Hepatocyte (in vitro differentiated cells): ENCODE measurements around the gene TMEM45A. TPM values are rescaled to one million over a fixed set of nuclear protein-coding genes. Genes with fewer than 3 reads are reported as not detected.
A peak's percentile ranks its signal among the peaks of the same experiment; 100 is the strongest.
"Not testable (repeated sequence)": the region's sequence is repeated elsewhere in the genome, so short reads cannot be mapped to it uniquely, and the experiment has no call there.

Source experiments
- DNase-seq: peaks from one replicate; pipeline ENCODE4 v3.0.0-alpha.2; 2016; ENCODE audit warnings: low spot score
- H2AFZ ChIP-seq: fragments of 200-600 bp; sonication (generic); 2 replicates; pipeline ENCODE4 v1.6.0; 2016; ENCODE audit warnings: antibody characterized with exemption, mild to moderate bottlenecking
- H3K27ac ChIP-seq: fragments of 200-600 bp; sonication (generic); 2 replicates; pipeline ENCODE4 v1.5.1; 2016; ENCODE audit warnings: mild to moderate bottlenecking
- H3K27me3 ChIP-seq: fragments of 200-600 bp; sonication (generic); 2 replicates; pipeline ENCODE4 v1.6.1; 2016
- H3K36me3 ChIP-seq: fragments of 200-600 bp; sonication (generic); replicated peaks from 2 replicates; pipeline ENCODE4 v1.5.1; 2016; ENCODE audit warnings: low read depth; ENCODE audit not compliant: insufficient read depth
- H3K4me1 ChIP-seq: fragments of 200-600 bp; sonication (generic); 2 replicates; pipeline ENCODE4 v1.5.1; 2016; ENCODE audit warnings: mild to moderate bottlenecking, moderate library complexity; ENCODE audit not compliant: insufficient read depth
- H3K4me2 ChIP-seq: fragments of 200-600 bp; sonication (generic); 2 replicates; pipeline ENCODE4 v1.6.0; 2016
- H3K4me3 ChIP-seq: fragments of 200-600 bp; sonication (generic); 2 replicates; pipeline ENCODE4 v1.5.1; 2016; ENCODE audit warnings: mild to moderate bottlenecking
- H3K79me2 ChIP-seq: fragments of 200-600 bp; sonication (generic); 2 replicates; pipeline ENCODE4 v1.6.0; 2017; ENCODE audit warnings: mild to moderate bottlenecking
- H3K9me2 ChIP-seq: fragments of 200-600 bp; sonication (generic); replicated peaks from 2 replicates; pipeline ENCODE4 v1.6.0; 2017; ENCODE audit warnings: mild to moderate bottlenecking; ENCODE audit not compliant: insufficient read depth
- H3K9me3 ChIP-seq: fragments of 200-600 bp; sonication (generic); 2 replicates; pipeline ENCODE4 v1.5.1; 2016; ENCODE audit warnings: low read depth, mild to moderate bottlenecking
- H4K20me1 ChIP-seq: fragments of 200-600 bp; sonication (generic); 2 replicates; pipeline ENCODE4 v1.6.0; 2016; ENCODE audit warnings: mild to moderate bottlenecking; ENCODE audit not compliant: insufficient read depth, poor library complexity, severe bottlenecking
- CTCF ChIP-seq: fragments of 200-600 bp; sonication (generic); IDR thresholded peaks from 2 replicates; pipeline ENCODE4 v1.5.1; 2016; ENCODE audit warnings: antibody characterized with exemption, mild to moderate bottlenecking; ENCODE audit not compliant: poor library complexity
- EZH2 ChIP-seq: fragments of 200-600 bp; sonication (generic); IDR thresholded peaks from 2 replicates; pipeline ENCODE4 v1.6.1; 2016; ENCODE audit warnings: antibody characterized with exemption, mild to moderate bottlenecking, borderline replicate concordance
- EZH2phosphoT487 ChIP-seq: fragments of 200-600 bp; sonication (generic); IDR thresholded peaks from one replicate; pipeline ENCODE4 v1.6.1; 2018; ENCODE audit warnings: antibody characterized with exemption, mild to moderate bottlenecking, low read depth, moderate library complexity; ENCODE audit not compliant: unreplicated experiment, severe bottlenecking
- WGBS: methylation state at CpG from one replicate; pipeline ENCODE4 v1.1.6; 2016; ENCODE audit warnings: low lambda C conversion rate; ENCODE audit errors: missing lambda C conversion rate; 5-methylcytosine and 5-hydroxymethylcytosine counted together
- polyA plus RNA-seq: library from polyadenylated mRNA; unstranded; fragments of >200 nt; fragmentation: Nextera tagmentation; extraction: Ambion mirVana; gene quantifications from 2 replicates; pipeline ENCODE4 v1.2.1, GENCODE V29; 2016
- total RNA-seq: library from RNA; depleted of rRNA; stranded (reverse); fragments of >200 nt; gene quantifications from 2 replicates; pipeline ENCODE4 v1.2.3, GENCODE V29; 2014

Gene TMEM45A
- total RNA-seq, result 70.7 and 82.6 TPM in 2 replicates
- polyA plus RNA-seq, result 80.0 and 88.0 TPM in 2 replicates

- Histone ChIP-seq H2AFZ (peak within 1 kb of the TSS; percentile 87), H4K20me1 (no peaks in the 10 kb centered on the region), H3K4me3 (peak within 1 kb of the TSS; percentile 55), H3K9me2 (no peaks in the 10 kb centered on the region), H3K27ac (peak within 1 kb of the TSS; percentile 96), H3K9me3 (no peaks in the 10 kb centered on the region), H3K79me2 (peaks cover 26% of the 10 kb centered on the region), H3K27me3 (no peaks in the 10 kb centered on the region), H3K4me1 (no peaks in the 10 kb centered on the region), H3K4me2 (peak within 1 kb of the TSS; percentile 79), H3K36me3 (no peaks in the 10 kb centered on the region)
- WGBS, result under 1% methylated on average over 46 of the region's 56 CpGs
- TF ChIP-seq CTCF (no peak), EZH2 (no peak), EZH2phosphoT487 (no peak)
- DNase-seq, result peak; percentile 97
Observed at GRCh38 chr3:100492059-100493006, at the start of gene TMEM45A. TMEM45A (plus strand) TSS chr3:100492619; CDS start chr3:100555212, 62,593 bp downstream.

GRCh38 chr3:100443690-100444089 is 48.7 kb upstream of the TMEM45A start:
- Histone ChIP-seq H3K27ac (no peak overlapping the region), H3K4me3 (no peak overlapping the region)
- no peak for DNase-seq

GRCh38 chr3:100447067-100447466 is 45.4 kb upstream of the TMEM45A start:
- H3K4me2 ChIP-seq, result not testable (repeated sequence)

More at GRCh38 chr3:100443690-100444089, 48.7 kb upstream of the TMEM45A start:
- H2AFZ ChIP-seq, result no peak overlapping the region
- H3K36me3 ChIP-seq, result no peaks in the 10 kb centered on the region
- no peaks in the 10 kb centered on the region for H4K20me1 ChIP-seq
- H3K27me3 ChIP-seq, result no peaks in the 10 kb centered on the region
- peaks cover 5% of the 10 kb centered on the region for H3K9me3 ChIP-seq
- H3K4me2 ChIP-seq, result no peak overlapping the region
- no peak for TF ChIP-seq EZH2phosphoT487
- TF ChIP-seq CTCF, result no peak
- TF ChIP-seq EZH2, result no peak
- H3K4me1 ChIP-seq, result no peaks in the 10 kb centered on the region
- H3K79me2 ChIP-seq, result no peaks in the 10 kb centered on the region
- H3K9me2 ChIP-seq, result no peaks in the 10 kb centered on the region

GRCh38 chr3:100448079-100448478 is 44.3 kb upstream of the TMEM45A start:
- no peaks in the 10 kb centered on the region for H3K9me2 ChIP-seq
- H3K27me3 ChIP-seq, result no peaks in the 10 kb centered on the region
- no peaks in the 10 kb centered on the region for H3K79me2 ChIP-seq
- H2AFZ ChIP-seq, result no peak overlapping the region
- H3K9me3 ChIP-seq, result peaks cover 5% of the 10 kb centered on the region
- H3K36me3 ChIP-seq, result no peaks in the 10 kb centered on the region
- H3K4me2 ChIP-seq, result no peak overlapping the region
- no peak for DNase-seq
- WGBS, result 100% methylated on average over 1 of the region's 1 CpG
- no peak overlapping the region for H3K4me3 ChIP-seq
- H3K4me1 ChIP-seq, result no peaks in the 10 kb centered on the region
- no peaks in the 10 kb centered on the region for H4K20me1 ChIP-seq
- TF ChIP-seq EZH2phosphoT487 (no peak), CTCF (no peak), EZH2 (no peak)
- H3K27ac ChIP-seq, result no peak overlapping the region

More at GRCh38 chr3:100447067-100447466, 45.4 kb upstream of the TMEM45A start:
- 92% methylated on average over 3 of the region's 3 CpGs for WGBS
- H2AFZ ChIP-seq, H3K9me3 ChIP-seq, DNase-seq, H3K79me2 ChIP-seq, H3K27ac ChIP-seq, H3K36me3 ChIP-seq, H4K20me1 ChIP-seq, H3K4me1 ChIP-seq, H3K9me2 ChIP-seq, H3K4me3 ChIP-seq, H3K27me3 ChIP-seq: not testable (repeated sequence)
